Measurements from ENCODE around the gene MMP12. TPM values are rescaled to one million over a fixed set of nuclear protein-coding genes. Genes with fewer than 3 reads are reported as not detected.

MMP12 gene
- total and polyA plus RNA-seq, 12 donors = not detected

DNA sequence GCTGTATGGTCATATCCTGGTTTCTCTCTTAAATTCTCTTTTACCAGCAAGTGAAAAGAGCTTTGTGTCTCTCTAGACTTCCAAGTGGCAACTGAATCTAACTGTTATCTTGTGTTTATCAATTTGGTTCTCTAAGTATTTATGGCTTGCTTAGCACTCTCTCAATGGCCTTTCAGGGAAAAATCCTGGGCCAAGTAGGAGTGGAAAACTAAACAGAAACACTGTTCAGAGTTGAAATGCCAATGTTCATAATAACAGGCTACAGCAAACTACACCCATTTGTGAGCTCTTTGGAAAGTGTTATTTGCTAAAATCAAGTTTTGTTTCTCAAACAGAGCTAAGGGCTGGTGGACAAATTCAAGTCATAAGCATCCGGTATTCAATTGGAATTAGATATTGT is 10.1 kb downstream of the MMP12 start:
- no peaks in the 10 kb centered on the region for H3K27me3 ChIP-seq
- H3K9me3 ChIP-seq (replicated peaks in 1 of 3) = no peaks in the 10 kb centered on the region
- intact Hi-C loops (cut with DNase I) = no loop called here
- WGBS, 4 donors = 79 to 93% (median 87%) methylated on average over 1 of the region's 1 CpG
- DNase-seq = no peak
- H3K4me3 ChIP-seq = no peak overlapping the region
- no peaks in the 10 kb centered on the region for H3K36me3 ChIP-seq (replicated peaks in 1 of 2)
- no peak overlapping the region for H3K27ac ChIP-seq
- TF ChIP-seq, protein P1, sequence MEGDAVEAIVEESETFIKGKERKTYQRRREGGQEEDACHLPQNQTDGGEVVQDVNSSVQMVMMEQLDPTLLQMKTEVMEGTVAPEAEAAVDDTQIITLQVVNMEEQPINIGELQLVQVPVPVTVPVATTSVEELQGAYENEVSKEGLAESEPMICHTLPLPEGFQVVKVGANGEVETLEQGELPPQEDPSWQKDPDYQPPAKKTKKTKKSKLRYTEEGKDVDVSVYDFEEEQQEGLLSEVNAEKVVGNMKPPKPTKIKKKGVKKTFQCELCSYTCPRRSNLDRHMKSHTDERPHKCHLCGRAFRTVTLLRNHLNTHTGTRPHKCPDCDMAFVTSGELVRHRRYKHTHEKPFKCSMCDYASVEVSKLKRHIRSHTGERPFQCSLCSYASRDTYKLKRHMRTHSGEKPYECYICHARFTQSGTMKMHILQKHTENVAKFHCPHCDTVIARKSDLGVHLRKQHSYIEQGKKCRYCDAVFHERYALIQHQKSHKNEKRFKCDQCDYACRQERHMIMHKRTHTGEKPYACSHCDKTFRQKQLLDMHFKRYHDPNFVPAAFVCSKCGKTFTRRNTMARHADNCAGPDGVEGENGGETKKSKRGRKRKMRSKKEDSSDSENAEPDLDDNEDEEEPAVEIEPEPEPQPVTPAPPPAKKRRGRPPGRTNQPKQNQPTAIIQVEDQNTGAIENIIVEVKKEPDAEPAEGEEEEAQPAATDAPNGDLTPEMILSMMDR (IDR thresholded peaks at IDR 0.05) = no peak
- TF ChIP-seq POLR2A (IDR thresholded peaks at IDR 0.05) = no peak
- H3K4me1 ChIP-seq (replicated peaks in 1 of 2) = no peaks in the 10 kb centered on the region

- Histone ChIP-seq H3K4me3 (no peak overlapping the region), H3K4me1 (replicated peaks in 1 of 2) (no peaks in the 10 kb centered on the region), H3K27ac (no peak overlapping the region), H3K36me3 (replicated peaks in 1 of 2) (no peaks in the 10 kb centered on the region), H3K9me3 (replicated peaks in 1 of 3) (no peaks in the 10 kb centered on the region), H3K27me3 (no peaks in the 10 kb centered on the region)
- no peak for TF ChIP-seq POLR2A (IDR thresholded peaks at IDR 0.05)
- TF ChIP-seq, protein P1 (IDR thresholded peaks at IDR 0.05) = no peak
- WGBS, 4 donors = 76 to 78% (median 77%) methylated on average over 2 of the region's 2 CpGs
- no peak for DNase-seq
- intact Hi-C loops (cut with DNase I) = no loop called here
These were observed 20.8 kb downstream of the MMP12 start for GRCh38 chr11:102853956-102854355.

DNA sequence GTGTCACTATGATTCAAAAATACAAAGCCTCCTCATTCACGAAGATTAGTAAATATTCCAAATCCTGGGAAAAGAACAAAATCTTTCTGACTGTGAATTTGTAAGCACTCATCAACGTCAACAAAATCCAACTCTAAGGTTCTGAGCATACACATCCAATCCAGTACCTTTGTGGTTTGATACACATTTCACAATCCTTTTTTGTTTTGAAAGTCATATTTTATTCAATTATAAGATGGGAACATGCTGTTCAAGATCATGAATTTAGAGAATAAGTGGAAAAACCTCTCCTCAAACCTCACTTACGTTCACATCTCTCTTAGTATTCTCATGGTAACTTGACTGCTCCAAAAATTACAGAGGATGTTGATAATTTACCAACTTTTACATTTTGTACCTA is 21.7 kb downstream of the MMP12 start:
- Histone ChIP-seq H3K27me3 (no peaks in the 10 kb centered on the region), H3K4me1 (replicated peaks in 1 of 2) (no peaks in the 10 kb centered on the region), H3K27ac (no peak overlapping the region), H3K9me3 (replicated peaks in 1 of 3) (no peaks in the 10 kb centered on the region), H3K4me3 (no peak overlapping the region), H3K36me3 (replicated peaks in 1 of 2) (no peaks in the 10 kb centered on the region)
- no peak for DNase-seq
- intact Hi-C loops (cut with DNase I) = no loop called here
- TF ChIP-seq, protein P1 (IDR thresholded peaks at IDR 0.05) = no peak
- no peak for TF ChIP-seq POLR2A (IDR thresholded peaks at IDR 0.05)
- WGBS, 4 donors = 72 to 86% (median 75%) methylated on average over 3 of the region's 3 CpGs

DNA sequence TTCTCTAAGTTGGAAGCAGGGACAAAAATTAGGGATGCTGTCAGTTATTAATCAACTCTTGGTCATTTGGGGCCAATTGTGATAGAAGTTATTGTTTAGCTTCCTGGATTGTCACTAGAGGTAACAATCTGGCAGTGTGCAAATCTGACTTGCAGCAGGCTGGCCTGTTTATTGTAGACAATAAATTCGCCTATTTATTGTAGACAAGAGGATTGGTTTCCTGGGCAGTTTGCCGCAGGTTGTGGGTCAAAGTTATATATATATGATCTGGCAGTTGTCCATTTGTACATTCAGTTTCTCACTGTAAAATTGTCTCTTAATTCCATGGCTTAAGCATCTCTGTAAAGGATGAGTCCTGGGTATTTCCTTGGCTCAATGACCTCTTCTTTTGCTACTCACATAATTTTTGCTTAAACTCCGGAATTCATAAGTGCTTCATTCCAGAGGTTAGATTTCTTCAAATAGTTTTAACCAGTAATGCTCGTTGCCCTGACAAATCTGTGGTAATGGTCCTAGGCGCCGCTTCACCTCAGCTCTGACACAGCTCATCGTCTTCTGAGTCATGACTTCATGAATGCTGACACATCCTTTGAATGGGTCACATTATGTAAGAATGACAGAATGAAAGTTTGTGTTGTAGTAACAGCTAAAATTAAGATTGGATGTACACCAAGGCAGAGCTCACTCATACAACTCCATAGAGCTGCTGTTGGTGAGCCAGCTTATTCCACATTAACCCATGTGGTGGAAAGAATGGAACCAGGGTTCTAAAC is 23.6 kb downstream of the MMP12 start:
- H3K9me3 ChIP-seq (replicated peaks in 1 of 3) = no peaks in the 10 kb centered on the region
- intact Hi-C loops (cut with DNase I) = no loop called here
- H3K36me3 ChIP-seq (replicated peaks in 1 of 2) = no peaks in the 10 kb centered on the region
- 69 to 77% (median 72%) methylated on average over 7 of the region's 7 CpGs for WGBS, 4 donors
- no peak overlapping the region for H3K27ac ChIP-seq
- no peaks in the 10 kb centered on the region for H3K4me1 ChIP-seq (replicated peaks in 1 of 2)
- peaks cover 6% of the 10 kb centered on the region for H3K27me3 ChIP-seq
- DNase-seq = no peak
- no peak overlapping the region for H3K4me3 ChIP-seq
- no peak for TF ChIP-seq POLR2A (IDR thresholded peaks at IDR 0.05)
- TF ChIP-seq, protein P1 (IDR thresholded peaks at IDR 0.05) = no peak
